Lung microvascular endothelial cell (primary cell): Measurements from ENCODE around the gene LSM4. TPM values are rescaled to one million over a fixed set of nuclear protein-coding genes. Genes with fewer than 3 reads are reported as not detected.
A peak's percentile ranks its signal among the peaks of the same experiment; 100 is the strongest.
"Not testable (repeated sequence)": the region's sequence is repeated elsewhere in the genome, so short reads cannot be mapped to it uniquely, and the experiment has no call there.

Experiments
- DNase-seq, 2 donors: peaks; one replicate each; pipeline versions ENCODE4 v3.0.0 to v3.0.0-alpha.2; 2010; ENCODE audit warnings: low read depth in 2 of 2
- total RNA-seq: library from RNA; depleted of rRNA; stranded (reverse); fragments of >200 nt; gene quantifications from 2 replicates; pipeline ENCODE4 v1.2.1, GENCODE V29; 2014

LSM4 gene
- total RNA-seq = 86.1 and 110 TPM in 2 replicates

DNA sequence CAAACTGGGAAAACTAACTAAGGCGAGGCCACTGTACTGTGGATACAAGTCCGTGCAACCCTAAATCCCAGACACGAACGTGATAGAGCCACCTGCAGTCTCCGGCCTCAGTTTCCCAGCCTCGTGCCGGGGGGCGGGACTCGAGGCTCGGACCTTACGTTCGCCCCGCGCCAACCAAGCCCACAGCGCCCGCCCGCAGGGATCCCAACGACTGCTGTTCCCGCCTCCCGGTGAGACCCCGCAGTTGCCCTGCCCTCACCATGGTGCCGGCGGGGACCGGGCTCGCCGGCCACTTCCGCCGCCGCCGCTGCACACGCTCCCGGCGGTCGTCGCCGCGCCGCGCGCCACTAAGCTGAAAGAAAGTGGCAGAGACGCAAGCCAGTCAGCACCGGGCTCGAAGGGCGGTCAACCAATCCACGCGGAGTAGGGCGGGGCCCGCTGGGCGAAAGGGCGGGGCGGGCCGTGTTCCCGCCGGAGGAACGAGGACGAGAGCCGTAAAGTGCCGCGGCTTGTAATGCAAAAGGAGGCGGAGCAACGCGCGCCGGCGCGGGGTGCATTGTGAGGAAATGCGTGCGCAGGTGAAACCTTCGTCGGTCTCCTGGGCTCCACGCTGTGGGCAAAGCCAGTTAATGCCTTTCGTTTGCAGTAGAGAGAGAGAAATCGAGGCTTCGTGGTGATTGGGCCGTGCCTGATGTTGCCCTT lies at the start of gene LSM4:
Gene LSM4, minus strand, starts transcription at position 318 of the 702 bp plus-strand sequence. Its CDS starts 56 bp downstream, at position 262.
- DNase-seq = peak; percentile 97 to 98

DNA sequence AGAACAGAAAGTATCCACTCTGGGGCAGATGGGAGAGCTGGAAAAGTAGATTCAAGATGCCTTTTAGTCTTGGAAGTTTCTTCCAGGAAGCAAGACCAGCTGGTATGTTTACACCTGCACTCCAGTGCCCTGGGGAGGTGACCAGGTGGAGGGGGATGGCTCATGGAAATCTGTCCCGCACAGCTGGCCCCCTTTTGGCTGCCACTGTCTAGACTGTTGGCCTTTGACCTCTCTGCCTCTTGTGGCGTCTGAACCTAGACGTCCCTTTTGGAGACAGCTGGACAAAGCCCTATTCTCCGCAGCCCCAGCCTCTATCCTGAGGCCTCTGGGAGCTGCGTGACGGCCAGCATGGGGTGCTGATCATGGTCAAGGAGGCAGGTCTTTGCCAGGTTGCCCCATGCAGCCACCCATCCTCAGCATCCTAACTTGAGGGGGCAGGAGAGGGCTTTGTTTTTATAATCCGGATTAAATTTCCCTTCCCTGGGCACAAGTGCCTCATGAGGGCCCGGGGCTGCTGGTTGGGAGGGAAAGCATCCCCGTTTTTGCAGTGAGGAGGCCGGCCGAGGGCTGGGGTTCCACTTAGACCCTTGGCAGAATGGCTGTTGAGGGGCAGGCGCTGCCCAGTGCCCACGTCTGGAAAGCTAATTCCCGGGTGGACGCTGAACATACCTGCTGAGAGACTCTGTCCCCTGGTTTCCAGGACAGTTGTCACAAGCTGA lies 45.8 kb upstream of the LSM4 start:
- no peak for DNase-seq

DNA sequence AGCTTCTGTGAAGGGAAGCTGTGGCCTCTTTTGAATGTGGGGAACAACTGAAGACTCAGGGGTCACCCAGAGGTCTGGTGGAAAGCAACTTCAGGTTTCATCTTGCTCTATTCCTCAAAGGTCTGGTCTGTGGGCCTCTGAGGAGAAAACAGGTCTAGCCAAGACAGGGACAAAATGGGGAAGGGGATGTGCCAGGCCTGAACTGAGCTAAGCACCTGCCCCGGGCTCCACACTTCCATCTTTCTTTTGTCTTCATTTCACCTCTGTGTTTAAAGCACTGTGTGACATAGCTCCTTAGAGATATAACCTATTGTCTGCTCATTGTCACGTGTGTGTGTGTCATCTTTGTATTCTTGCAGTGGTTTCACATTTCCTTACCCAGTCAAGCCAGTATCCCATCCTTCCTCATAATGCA lies 43.2 kb upstream of the LSM4 start:
- DNase-seq = peak; percentile 27 to 69

DNA sequence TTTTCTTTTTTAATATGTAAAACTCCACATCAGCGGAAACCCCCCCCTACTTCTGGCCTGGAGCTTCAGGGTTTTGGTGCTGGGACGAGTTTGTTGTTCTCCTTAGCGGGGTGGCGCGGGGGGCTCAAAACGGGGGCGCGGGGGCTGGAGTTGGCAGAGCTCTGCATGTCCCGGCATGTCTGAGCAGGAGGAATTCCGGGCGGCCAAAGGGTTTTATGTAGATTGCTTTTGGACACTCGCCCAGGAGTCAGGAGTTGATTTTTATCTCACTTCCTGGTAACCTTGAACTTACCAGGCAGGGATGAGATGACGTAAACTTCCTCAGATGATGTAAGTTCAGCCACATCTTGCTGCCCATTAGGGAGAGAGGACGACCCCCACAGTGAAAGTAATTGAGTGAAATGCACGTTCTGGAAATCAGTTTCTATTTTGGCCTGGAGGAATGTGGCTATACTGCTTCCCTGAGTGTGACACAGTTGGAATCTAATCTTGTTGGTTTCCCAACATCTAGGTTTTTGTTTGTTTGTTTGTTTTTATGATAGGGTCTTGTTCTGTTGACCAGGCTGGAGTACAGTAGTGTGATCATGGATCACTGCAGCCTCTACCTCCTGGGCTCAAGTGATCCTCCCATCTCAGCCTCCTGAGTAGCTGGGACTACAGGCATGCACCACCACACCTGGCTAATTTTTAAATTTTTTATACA lies 42.1 kb upstream of the LSM4 start:
- DNase-seq = peak; percentile 99 to 100

DNA sequence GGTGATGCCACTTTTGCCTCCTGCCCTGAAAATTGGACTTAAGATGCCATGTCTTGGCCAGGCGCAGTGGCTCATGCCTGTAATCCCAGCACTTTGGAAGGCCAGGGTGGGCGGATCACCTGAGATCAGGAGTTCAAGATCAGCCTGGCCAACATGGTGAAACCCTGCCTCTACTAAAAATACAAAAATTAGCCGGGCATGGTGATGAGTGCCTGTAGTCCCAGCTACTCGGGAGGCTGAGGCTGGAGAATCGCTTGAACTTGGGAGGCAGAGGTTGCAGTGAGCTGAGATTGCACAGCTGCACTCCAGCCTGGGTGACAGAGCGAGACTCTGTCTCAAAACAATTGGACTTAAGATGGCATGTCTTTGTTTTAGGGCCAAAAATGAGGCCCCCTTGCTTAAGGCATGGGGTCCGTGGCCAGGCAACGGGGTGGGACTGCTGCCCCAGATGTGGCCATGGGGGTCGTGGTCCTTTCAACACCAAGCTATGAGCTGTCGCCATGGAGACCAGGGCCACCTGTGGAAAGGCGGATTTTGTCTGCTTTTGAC lies 41.5 kb upstream of the LSM4 start:
- DNase-seq = not testable (repeated sequence)

DNA sequence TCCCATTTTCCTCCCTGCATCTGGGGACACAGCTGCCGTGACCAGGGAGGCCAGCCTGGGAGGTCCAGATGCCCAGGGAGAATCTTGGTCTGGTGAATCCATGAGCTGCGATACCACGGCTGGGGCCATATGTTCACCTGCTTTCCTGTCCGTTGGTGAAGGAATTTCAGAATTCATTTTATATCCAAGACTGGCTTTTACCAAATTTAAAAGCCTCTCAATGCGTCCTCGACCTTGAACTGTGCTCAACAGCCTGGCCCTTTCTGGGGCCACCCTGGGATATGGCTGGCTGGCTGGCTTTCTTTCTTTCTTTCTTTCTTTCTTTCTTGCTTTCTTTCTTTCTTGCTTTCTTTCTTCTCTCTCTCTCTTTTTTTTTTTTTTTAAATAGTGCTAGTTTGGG lies 40.9 kb upstream of the LSM4 start:
- DNase-seq = no peak

DNA sequence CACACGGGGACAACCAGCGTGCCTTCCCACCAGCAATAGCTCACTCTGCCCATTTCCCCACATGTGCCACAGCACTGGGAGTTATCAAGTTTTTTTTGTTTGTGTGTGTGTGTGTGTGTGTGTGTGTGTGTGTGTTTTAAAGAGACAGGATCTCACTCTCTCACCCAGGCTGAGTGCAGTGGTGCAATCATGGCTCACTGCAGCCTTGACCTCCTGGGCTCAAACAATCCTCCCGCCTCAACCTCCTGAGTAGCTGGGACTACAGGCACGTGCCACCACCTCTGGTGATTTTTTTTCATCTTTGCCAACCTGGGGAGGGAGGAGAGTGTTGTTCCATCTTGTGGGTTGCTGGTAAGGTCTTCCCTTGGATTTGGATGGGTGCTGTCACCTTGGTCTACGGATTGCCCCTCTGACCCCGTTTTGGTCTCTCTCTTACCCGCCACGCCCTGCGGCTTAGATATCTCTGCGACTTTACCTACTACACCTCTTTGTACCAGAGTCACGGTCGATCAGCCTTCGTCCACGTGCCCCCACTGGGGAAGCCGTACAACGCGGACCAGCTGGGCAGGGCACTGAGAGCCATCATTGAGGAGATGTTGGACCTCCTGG lies 40.2 kb upstream of the LSM4 start:
- DNase-seq = no peak

DNA sequence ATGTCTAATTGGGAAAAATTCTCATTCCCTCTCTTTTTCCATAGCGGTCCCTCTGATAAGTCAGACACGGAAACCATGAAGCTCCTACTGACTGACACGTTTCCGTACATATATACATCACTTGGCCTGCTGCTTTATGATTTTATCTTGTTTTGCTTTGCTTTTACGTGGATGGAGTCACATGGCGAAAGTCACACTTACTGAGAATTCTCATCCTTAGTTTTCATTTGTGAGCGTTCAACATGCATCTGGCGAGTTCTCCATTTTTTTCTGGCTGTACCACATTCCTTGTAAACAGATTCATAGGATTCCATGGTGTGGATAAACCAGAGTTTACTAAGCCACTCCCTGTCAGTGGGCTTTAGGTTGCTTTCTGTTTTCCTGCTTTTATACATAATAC lies 38.8 kb upstream of the LSM4 start:
- peak in 1 of 2 donors; percentile 74 for DNase-seq

DNA sequence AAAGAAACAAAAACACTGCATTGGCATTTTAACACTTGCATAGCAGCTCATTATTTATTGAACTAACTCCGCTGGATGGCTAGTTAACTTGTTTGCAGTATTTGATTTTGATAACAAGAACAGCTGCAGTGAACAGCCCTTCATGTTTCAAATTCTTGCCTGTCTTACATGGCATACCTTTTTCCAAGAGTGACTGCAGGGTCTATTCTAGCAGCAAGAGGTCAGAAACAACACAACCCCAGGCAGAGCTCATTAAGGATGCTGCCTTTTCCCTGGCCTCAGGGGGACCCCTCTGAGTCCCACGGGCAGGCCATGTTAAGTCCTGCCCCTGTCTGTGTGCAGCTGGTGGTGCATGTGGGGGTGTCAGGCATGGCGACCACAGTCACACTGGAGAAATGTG lies 34.2 kb upstream of the LSM4 start:
- no peak for DNase-seq

DNA sequence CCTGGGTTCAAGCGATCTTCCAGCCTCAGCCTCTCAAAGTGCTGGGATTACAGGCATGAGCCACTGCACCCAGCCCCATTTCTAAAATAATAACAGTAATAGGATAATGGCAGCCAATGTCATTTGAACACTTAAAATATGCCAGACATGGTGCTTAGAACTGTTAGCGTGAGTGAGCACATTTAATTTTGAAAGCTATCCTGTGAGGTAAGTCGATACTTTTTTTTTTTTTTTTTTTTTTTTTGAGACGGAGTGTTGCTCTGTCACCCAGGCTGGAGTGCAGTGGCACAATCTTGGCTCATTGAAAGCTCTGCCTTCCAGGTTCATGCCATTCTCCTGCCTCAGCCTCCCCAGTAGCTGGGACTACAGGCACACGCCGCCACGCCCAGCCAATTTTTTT lies 31.9 kb upstream of the LSM4 start:
- DNase-seq = not testable (repeated sequence)

DNA sequence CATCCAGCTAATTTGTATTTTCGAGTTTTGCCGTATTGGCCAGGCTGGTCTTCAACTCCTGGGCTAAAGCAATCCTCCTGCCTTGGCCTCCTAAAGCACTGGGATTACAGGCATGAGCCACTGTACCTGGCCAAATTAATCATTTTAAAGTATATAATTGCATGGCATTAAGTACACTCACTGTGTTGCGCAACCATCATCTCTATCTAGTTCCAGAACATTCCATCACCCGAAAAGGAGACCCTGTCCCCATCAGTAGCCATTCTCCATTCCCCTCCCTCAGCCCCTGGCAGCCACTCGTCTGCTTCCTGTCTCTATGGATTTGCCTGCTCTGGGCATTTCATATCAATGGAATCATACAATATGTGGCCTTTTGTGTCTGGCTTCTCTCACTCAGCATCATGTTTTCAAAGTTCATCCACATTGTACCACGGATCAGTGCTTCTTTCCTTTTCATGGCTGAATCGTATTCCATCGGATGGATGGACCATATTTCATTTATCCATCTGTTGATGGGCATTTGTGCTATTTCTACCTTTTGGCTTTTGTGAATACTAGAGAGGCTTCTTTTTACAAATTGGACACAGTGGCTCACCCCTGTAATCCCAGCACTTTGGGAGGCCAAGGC lies 30.6 kb upstream of the LSM4 start:
- no peak for DNase-seq

DNA sequence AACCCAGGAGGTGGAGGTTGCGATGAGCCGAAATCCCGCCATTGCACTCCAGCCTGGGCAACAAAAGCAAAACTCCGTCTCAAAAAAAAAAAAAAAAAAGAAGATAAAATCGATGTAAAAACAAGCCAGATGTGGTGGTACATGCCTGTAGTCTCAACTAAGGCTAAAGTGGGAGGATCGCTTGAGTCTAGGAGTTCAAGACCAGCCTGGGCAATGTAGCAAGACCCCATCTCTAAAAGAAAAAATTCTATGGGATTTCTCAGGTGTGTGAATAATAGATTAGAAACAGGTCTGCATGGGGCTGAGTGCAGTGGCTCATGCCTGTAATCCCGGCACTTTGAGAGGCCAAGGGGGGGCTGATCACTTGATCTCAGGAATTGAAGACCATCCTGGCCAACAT lies 28.7 kb upstream of the LSM4 start:
- DNase-seq = no peak

DNA sequence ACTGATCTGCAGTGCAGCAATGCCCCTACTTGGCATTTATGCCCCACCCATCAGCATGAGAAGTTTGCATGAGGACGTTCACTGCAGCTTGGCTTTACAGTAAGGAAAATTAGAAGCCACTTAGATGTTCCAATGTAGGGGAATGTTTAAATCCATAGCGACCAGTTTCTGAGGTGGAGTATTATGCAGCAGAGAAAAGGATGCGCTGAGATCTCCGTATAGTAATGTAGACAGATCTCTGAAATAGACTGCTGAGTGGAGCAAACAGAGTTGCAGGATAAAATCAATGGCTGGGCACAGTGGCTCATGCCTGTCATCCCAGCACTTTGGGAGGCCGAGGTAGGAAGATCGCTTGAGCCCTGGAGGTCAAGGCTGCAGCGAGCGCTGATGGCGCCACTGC lies 27.6 kb upstream of the LSM4 start:
- DNase-seq = no peak

DNA sequence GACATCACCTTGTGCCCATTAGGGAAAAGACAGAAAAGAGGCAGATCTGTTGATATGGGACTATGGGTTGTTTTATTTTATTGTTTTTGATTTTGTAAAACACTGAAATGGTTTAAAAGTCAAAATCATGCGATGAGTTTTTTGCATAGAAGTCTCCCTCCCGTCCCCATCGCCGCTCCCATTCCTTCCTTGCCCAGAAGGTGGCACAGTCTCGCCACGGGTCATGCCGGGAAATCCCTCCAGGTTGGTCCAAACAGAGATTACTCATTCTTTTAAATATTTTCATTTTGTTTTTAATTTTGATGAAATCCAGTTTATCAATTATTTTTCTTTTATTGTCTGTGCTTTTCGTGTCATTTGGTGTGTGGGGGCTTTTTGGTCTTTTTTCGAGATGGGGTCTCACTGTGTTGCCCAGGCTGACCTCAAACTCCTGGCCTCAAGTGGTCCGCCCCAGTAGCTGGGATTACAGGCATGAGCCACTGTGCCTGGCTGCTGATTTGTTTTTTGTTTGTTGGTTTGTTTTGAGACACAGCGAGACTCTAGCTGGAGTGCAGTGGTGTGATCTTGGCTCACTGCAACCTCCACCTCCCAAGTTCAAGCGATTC lies 26.8 kb upstream of the LSM4 start:
- peak; percentile 74 to 82 for DNase-seq

DNA sequence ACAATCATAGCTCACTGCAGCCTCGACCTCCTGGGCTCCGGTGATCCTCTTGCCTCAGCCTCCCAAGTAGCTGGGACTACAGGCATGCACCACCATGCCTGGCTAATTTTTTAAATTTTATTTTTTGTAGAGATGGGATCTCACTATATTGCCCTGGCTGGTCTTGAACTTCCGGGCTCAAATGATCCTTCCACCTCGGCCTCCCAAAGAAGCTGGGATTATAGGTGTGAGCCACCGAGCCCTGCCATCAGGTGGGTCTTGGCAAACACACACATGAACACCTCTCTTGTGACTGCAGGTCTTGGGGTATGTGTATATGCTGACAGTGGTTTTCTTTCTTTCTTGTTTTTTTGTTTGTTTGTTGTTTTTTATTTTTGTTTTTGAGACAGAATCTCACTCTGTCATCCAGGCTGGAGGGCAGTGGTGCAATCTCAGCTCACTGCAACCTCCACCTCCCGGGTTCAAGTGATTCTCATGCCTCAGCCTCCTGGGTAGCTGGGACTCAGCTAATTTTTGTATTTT lies 26.0 kb upstream of the LSM4 start:
- not testable (repeated sequence) for DNase-seq

DNA sequence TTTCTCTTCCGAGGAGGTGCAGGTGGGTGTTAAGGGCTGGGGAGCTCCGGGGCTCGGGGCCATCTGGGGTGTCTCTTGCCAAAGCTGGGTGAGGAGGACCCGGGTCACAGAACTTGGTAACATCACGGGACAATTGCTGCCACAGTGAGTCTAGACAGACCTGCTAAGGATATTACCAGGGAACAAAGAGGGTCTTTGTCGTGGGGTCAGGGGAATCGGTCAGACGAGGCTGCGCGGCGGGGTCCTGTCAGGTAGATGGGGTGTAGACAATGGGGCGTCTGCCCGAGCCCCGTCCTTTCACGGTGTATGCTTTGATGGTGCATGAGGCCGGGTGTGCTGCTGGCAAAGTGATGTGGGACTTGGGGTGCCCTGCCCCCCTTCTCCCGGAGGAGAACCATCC lies 25.3 kb upstream of the LSM4 start:
- DNase-seq = no peak

DNA sequence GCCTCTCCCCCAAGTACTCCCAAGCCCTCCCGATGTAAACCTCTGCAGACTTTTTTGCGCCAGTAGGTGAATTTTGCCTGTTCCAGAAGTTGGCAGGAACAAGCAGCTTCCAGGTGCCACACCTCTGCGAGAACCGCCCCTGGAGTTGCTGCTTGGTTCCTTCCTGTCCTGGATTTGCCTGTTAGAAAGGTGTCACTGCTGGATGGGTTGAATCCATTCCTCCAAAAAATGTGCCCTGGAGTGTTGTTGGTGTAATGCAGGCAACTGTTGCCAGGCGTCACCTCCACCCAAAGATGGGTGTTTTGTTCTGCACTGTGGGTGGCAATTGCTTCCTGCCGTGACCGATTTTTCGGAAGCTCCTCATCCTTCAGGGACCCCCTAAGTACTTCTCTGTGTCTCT lies 23.2 kb upstream of the LSM4 start:
- no peak for DNase-seq

DNA sequence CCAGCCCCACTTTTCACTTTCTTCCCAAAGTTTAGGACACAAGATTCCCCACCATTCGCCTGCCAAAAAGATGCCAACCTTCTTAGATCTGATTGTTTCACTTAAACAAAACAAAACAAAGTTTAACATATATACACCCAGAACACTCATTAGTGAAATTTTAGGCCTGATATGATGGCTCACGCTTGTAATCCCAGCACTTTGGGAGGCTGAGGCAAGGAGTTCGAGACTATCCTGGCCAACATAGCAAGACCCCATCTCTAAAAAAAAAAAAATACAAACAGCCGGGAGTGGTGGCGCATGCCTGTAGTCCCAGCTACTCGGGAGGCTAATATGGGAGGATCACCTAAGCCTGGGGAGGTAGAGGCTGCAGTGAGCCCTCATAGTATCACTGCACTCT lies 22.4 kb upstream of the LSM4 start:
- no peak for DNase-seq

DNA sequence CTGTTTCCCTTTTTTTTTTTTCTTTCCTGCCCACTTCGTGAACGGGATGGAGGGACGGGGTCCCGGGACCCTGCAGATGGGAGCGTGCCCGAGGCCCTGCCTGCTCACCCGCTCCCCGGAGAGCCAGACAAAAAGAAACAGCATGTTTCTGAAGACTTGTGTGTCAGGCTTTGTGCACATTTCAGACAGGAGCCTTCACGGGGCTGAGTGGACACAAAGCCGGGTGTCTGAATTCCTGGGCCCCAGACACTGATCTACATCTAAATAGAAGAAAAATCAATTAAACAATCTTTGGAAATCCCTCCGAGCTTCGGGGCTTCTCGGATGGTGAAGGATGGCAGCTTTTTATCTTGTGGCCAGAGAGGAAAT lies 21.7 kb upstream of the LSM4 start:
- no peak for DNase-seq

DNA sequence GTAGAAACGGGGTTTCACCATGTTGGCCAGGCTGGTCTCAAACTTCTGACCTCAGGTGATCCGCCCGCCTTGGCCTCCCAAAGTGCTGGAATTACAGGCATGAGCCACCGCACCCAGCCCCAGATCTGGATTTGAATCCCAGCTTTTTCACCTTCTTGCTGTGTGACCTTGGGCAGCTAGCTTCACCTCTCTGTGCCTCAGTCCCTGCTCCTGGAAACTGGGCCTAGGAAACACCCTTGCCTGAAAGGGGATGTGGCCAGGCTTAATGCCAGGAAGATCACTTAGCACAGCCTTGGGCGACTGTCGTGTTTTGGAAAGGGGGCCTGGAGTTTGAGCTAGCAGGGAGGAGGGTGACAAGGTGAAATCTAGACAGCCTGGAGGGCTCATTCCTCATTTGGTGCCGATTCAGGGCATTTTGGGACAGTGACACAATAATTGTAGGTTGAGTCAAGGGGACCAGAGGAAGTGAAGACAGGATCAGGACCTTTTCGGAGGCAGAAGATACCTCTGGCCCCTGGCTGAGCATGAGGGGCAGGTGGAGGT lies 19.3 kb upstream of the LSM4 start:
- DNase-seq = no peak
